H1 (cell line): ENCODE measurements around the gene SCNN1A. TPM values are rescaled to one million over a fixed set of nuclear protein-coding genes. Genes with fewer than 3 reads are reported as not detected.

ENCODE experiments used
- CTCF ChIA-PET: fragments of 300-600 bp; sonication (Branson Sonifier 250); formaldehyde crosslinking; loops from one replicate; lab custom pipeline; 2021; ENCODE audit not compliant: partially characterized antibody; lab: Charles Lee
- POLR2A ChIA-PET: fragments of 300-600 bp; sonication (Branson Sonifier 250); formaldehyde crosslinking; loops from one replicate; lab custom pipeline; 2021; ENCODE audit warnings: inconsistent platforms; ENCODE audit not compliant: partially characterized antibody; lab: Charles Lee
- DNase-seq, 2 experiments: peaks; one replicate each; pipeline versions ENCODE4 v3.0.0 to v3.0.0-alpha.2; 2010 to 2022; ENCODE audit warnings: low spot score in 2 of 2, low read depth in 1 of 2, mixed read lengths in 1 of 2
- FAIRE-seq: peaks from 2 replicates; lab custom pipeline; 2011; peaks lifted over from hg19 to GRCh38; lab: Jason Lieb, UNC
- H2AFZ ChIP-seq: 2 replicates; pipeline ENCODE4 v1.8.1; 2012; ENCODE audit warnings: low read length, inconsistent platforms
- H2AK5ac ChIP-seq: 2 replicates; pipeline ENCODE4 v1.6.1; 2013; ENCODE audit warnings: low read depth, low read length
- H2BK120ac ChIP-seq: replicated peaks from 2 replicates; pipeline ENCODE3; 2013; ENCODE audit warnings: low read depth, low read length, inconsistent platforms
- H2BK12ac ChIP-seq: 2 replicates; pipeline ENCODE4 v1.6.1; 2013; ENCODE audit warnings: low read depth, low read length
- H2BK15ac ChIP-seq: 2 replicates; pipeline ENCODE4 v1.6.1; 2013; ENCODE audit warnings: low read length
- H2BK20ac ChIP-seq: 2 replicates; pipeline ENCODE4 v1.6.1; 2013; ENCODE audit warnings: low read length
- H2BK5ac ChIP-seq: 2 replicates; pipeline ENCODE4 v1.6.1; 2013; ENCODE audit warnings: low read depth, low read length
- H3K14ac ChIP-seq: 2 replicates; pipeline ENCODE4 v1.6.1; 2013; ENCODE audit warnings: inconsistent platforms; ENCODE audit not compliant: insufficient read length
- H3K18ac ChIP-seq: 2 replicates; pipeline ENCODE4 v1.6.1; 2013; ENCODE audit warnings: low read length; ENCODE audit errors: extremely low read depth
- H3K23ac ChIP-seq: 2 replicates; pipeline ENCODE4 v1.6.1; 2013; ENCODE audit warnings: inconsistent platforms; ENCODE audit not compliant: insufficient read length
- H3K23me2 ChIP-seq: 2 replicates; pipeline ENCODE4 v1.6.1; 2013; ENCODE audit warnings: low read depth, low read length
- H3K27ac ChIP-seq: 2 replicates; pipeline ENCODE4 v1.6.1; 2011; ENCODE audit warnings: low read depth, low read length, inconsistent platforms
- H3K27me3 ChIP-seq, 4 experiments: replicated peaks in 1 of 4; 1 replicate in 1 of 4; 2 replicates in 3 of 4; pipeline versions ENCODE4 v1.6.1 to v1.8.1; 2011 to 2013; ENCODE audit warnings: low read length in 3 of 4, mild to moderate bottlenecking in 3 of 4, inconsistent platforms in 2 of 4, mixed read lengths in 2 of 4, moderate library complexity in 1 of 4; ENCODE audit not compliant: control insufficient read depth in 3 of 4, insufficient read depth in 3 of 4; ENCODE audit errors: extremely low read depth in 1 of 4
- H3K36me3 ChIP-seq, 4 experiments: 2 replicates each; pipeline versions ENCODE4 v1.6.1 to v1.8.1; 2011 to 2013; ENCODE audit warnings: mild to moderate bottlenecking in 4 of 4, low read length in 3 of 4, moderate library complexity in 2 of 4, control low read depth in 1 of 4, inconsistent platforms in 1 of 4; ENCODE audit not compliant: insufficient read depth in 4 of 4, control insufficient read depth in 2 of 4
- H3K4ac ChIP-seq: replicated peaks from 2 replicates; pipeline ENCODE3; 2013; ENCODE audit warnings: low read length, low read depth, mixed read lengths, inconsistent platforms; ENCODE audit not compliant: insufficient read length
- H3K4me1 ChIP-seq, 4 experiments: replicated peaks in 1 of 4; 1 replicate in 1 of 4; 2 replicates in 3 of 4; pipeline versions ENCODE4 v1.6.1 to v1.8.1; 2011 to 2013; ENCODE audit warnings: low read length in 3 of 4, inconsistent platforms in 2 of 4, mixed read lengths in 1 of 4; ENCODE audit not compliant: insufficient read depth in 4 of 4, control insufficient read depth in 3 of 4
- H3K4me2 ChIP-seq, 2 experiments: 2 replicates each; pipeline versions ENCODE4 v1.6.1 to v1.8.1; 2011 to 2013; ENCODE audit warnings: low read depth in 2 of 2, low read length in 2 of 2, control low read depth in 1 of 2, inconsistent platforms in 1 of 2, mild to moderate bottlenecking in 1 of 2; ENCODE audit not compliant: insufficient read depth in 1 of 2
- H3K4me3 ChIP-seq, 4 experiments: fragments of 200-600, 300-600 bp in 1 of 4; sonication (generic), shearing (Covaris generic), sonication (Bioruptor Twin) in 1 of 4; 2 replicates each; pipeline versions ENCODE4 v1.5.1 to v1.8.1; 2011 to 2016; ENCODE audit warnings: low read length in 4 of 4, low read depth in 3 of 4, control low read depth in 2 of 4, inconsistent platforms in 2 of 4, mild to moderate bottlenecking in 2 of 4, mixed read lengths in 1 of 4, moderate library complexity in 1 of 4; ENCODE audit not compliant: insufficient read depth in 2 of 4; ENCODE audit errors: extremely low read depth in 1 of 4
- H3K56ac ChIP-seq: replicated peaks from 2 replicates; pipeline ENCODE3; 2013; ENCODE audit warnings: low read depth, mild to moderate bottlenecking, mixed read lengths, low read length, inconsistent platforms; ENCODE audit not compliant: insufficient read length
- H3K79me1 ChIP-seq: 2 replicates; pipeline ENCODE4 v1.6.1; 2013; ENCODE audit warnings: low read depth, low read length, control low read depth
- H3K79me2 ChIP-seq, 2 experiments: 2 replicates each; pipeline versions ENCODE4 v1.6.1 to v1.8.1; 2012 to 2013; ENCODE audit warnings: low read length in 2 of 2, mild to moderate bottlenecking in 2 of 2, inconsistent platforms in 1 of 2; ENCODE audit not compliant: insufficient read depth in 2 of 2, control insufficient read depth in 1 of 2
- H3K9ac ChIP-seq, 4 experiments: replicated peaks in 1 of 4; 1 replicate in 1 of 4; 2 replicates in 3 of 4; pipeline versions ENCODE4 v1.6.1 to v1.8.1; 2011 to 2013; ENCODE audit warnings: low read depth in 3 of 4, low read length in 3 of 4, control low read depth in 2 of 4, mild to moderate bottlenecking in 2 of 4, moderate library complexity in 2 of 4, inconsistent platforms in 1 of 4; ENCODE audit errors: extremely low read depth in 1 of 4
- H3K9me3 ChIP-seq, 2 experiments: 2 replicates each; pipeline versions ENCODE4 v1.6.1 to v1.8.1; 2012 to 2013; ENCODE audit warnings: mild to moderate bottlenecking in 2 of 2, moderate library complexity in 2 of 2, control low read depth in 1 of 2, inconsistent platforms in 1 of 2, low read depth in 1 of 2, low read length in 1 of 2, mixed read lengths in 1 of 2; ENCODE audit not compliant: insufficient read depth in 2 of 2
- H4K20me1 ChIP-seq, 2 experiments: replicated peaks in 1 of 2; 2 replicates each; pipeline versions ENCODE3 to v1.8.1; 2011 to 2013; ENCODE audit warnings: inconsistent platforms in 2 of 2, low read length in 2 of 2, mild to moderate bottlenecking in 1 of 2; ENCODE audit not compliant: insufficient read depth in 2 of 2, control insufficient read depth in 1 of 2
- H4K5ac ChIP-seq: 2 replicates; pipeline ENCODE4 v1.6.1; 2013; ENCODE audit warnings: low read length, low read depth, mixed read lengths, inconsistent platforms; ENCODE audit not compliant: insufficient read length
- H4K8ac ChIP-seq: 2 replicates; pipeline ENCODE4 v1.8.0; 2013; ENCODE audit warnings: mild to moderate bottlenecking, moderate library complexity, low read length, inconsistent platforms; ENCODE audit not compliant: insufficient read depth; ENCODE audit errors: extremely low read depth
- H4K91ac ChIP-seq: replicated peaks from 2 replicates; pipeline ENCODE3; 2013; ENCODE audit warnings: low read length, mixed read lengths, inconsistent platforms; ENCODE audit not compliant: insufficient read length
- BACH1 ChIP-seq: IDR thresholded peaks from 2 replicates; pipeline ENCODE4 v1.6.1; 2012; ENCODE audit warnings: low read length, improper control_type of control experiment
- CEBPB ChIP-seq: IDR thresholded peaks from 2 replicates; pipeline ENCODE4 v1.6.1; 2012; ENCODE audit warnings: low read depth, low read length
- EZH2 ChIP-seq: fragments of 200-600 bp; sonication (generic); IDR thresholded peaks from 2 replicates; pipeline ENCODE4 v1.7.1; 2012; ENCODE audit warnings: low read depth, mild to moderate bottlenecking, moderate library complexity, low read length, inconsistent platforms; ENCODE audit not compliant: severe bottlenecking
- NRF1 ChIP-seq: IDR thresholded peaks from 2 replicates; pipeline ENCODE4 v1.6.1; 2011; ENCODE audit warnings: mild to moderate bottlenecking, low read depth, low read length, improper control_type of control experiment
- PHF8 ChIP-seq: fragments of 200-600 bp; sonication (generic); conservative IDR thresholded peaks from 2 replicates; pipeline ENCODE4 v1.7.1; 2012; ENCODE audit warnings: low read depth, mild to moderate bottlenecking, inconsistent platforms, low read length, moderate library complexity
- RBBP5 ChIP-seq: IDR thresholded peaks from 2 replicates; pipeline ENCODE4 v1.7.1; 2012; ENCODE audit warnings: low read depth, mild to moderate bottlenecking, inconsistent platforms, low read length, moderate library complexity, borderline replicate concordance
- RNF2 ChIP-seq: fragments of 200-900, 300-1000 bp; sonication (generic); IDR thresholded peaks from 2 replicates; pipeline ENCODE4 v1.7.1; 2016; ENCODE audit warnings: borderline replicate concordance, low read depth, mild to moderate bottlenecking, antibody characterized with exemption, low read length; ENCODE audit not compliant: poor library complexity, severe bottlenecking; ENCODE audit errors: missing control alignments
- SP2 ChIP-seq: IDR thresholded peaks from 2 replicates; pipeline ENCODE4 v1.6.1; 2012; ENCODE audit warnings: mild to moderate bottlenecking, low read length, inconsistent platforms
- USF2 ChIP-seq: IDR thresholded peaks from 2 replicates; pipeline ENCODE4 v1.6.1; 2011; ENCODE audit warnings: low read length, improper control_type of control experiment
- WGBS, 2 experiments: shearing (Covaris generic) in 1 of 2; methylation state at CpG; one replicate each; pipeline versions ENCODE4 v1.1.6 to v1.1.7; 2013 to 2015; ENCODE audit warnings: low lambda C conversion rate in 2 of 2, mixed read lengths in 2 of 2, inconsistent platforms in 1 of 2, low coverage in 1 of 2, missing lambda C conversion rate in 1 of 2; ENCODE audit not compliant: insufficient replicate concordance in 2 of 2, insufficient coverage in 1 of 2, insufficient read length in 1 of 2; ENCODE audit errors: extremely low coverage in 1 of 2, missing lambda C conversion rate in 1 of 2; 5-methylcytosine and 5-hydroxymethylcytosine counted together
- polyA plus RNA-seq, 7 experiments: library from polyadenylated mRNA; depleted of rRNA in 3 of 7; stranded (reverse) in 5 of 7; unstranded in 2 of 7; fragments of >200 nt in 5 of 7; fragments of 200-250 nt in 2 of 7; gene quantifications; 1 replicate in 5 of 7; 2 replicates in 1 of 7; 4 replicates in 1 of 7; pipeline versions ENCODE4 v1.2.1 to v1.2.3, GENCODE V29; 2011 to 2013; ENCODE audit warnings: missing spikeins in 2 of 7, mixed read lengths in 2 of 7
- total RNA-seq: library from RNA; stranded (reverse); fragmentation: NEBNext Ultra II Directional; extraction: Animal tissue kit (Norgen Biotek cat#: 25700); gene quantifications from 2 replicates; pipeline ENCODE4 v1.2.1, GENCODE V29; 2021
- TF ChIP-seq, protein P1 (sequence below): IDR thresholded peaks from 2 replicates; pipeline ENCODE4 v1.6.1; 2011; ENCODE audit warnings: low read depth, mild to moderate bottlenecking, low read length; ENCODE audit not compliant: insufficient read depth

The SCNN1A gene
- total and polyA plus RNA-seq, 2 of the 8 experiments (the other 6 are each of a cell fraction or from before 2014, with no cell fraction given) = 85.5 to 156 TPM

- Histone ChIP-seq H2BK20ac (no peak overlapping the region), H2BK5ac (no peak overlapping the region), H3K4me3 (no peak overlapping the region), H3K14ac (no peak overlapping the region), H3K18ac (no peak overlapping the region), H2AFZ (no peak overlapping the region), H3K4ac (no peak overlapping the region), H3K4me1 (peaks cover 0 to 9% (median 0%) of the 10 kb centered on the region in 4 experiments; a peak in 4 of 7 replicates), H3K23ac (no peak overlapping the region), H4K20me1 (peaks cover 0 to 2% of the 10 kb centered on the region in 2 experiments), H4K5ac (no peak overlapping the region), H2AK5ac (no peak overlapping the region), H3K9me3 (no peaks in the 10 kb centered on the region), H3K36me3 (peaks cover 8 to 59% (median 25%) of the 10 kb centered on the region in 4 experiments; a peak in 7 of 8 replicates), H3K4me2 (no peak overlapping the region), H4K8ac (no peak overlapping the region), H3K23me2 (no peaks in the 10 kb centered on the region), H3K27me3 (no peaks in the 10 kb centered on the region), H3K79me1 (no peaks in the 10 kb centered on the region), H2BK12ac (no peak overlapping the region), H4K91ac (no peak overlapping the region), H3K79me2 (no peaks in the 10 kb centered on the region), H3K56ac (no peak overlapping the region), H2BK120ac (no peak overlapping the region), H3K9ac (no peak overlapping the region), H3K27ac (no peak overlapping the region), H2BK15ac (no peak overlapping the region)
- WGBS, 2 experiments = 95% methylated on average over 5 of the region's 5 CpGs; no CpG with 5 or more reads in 1 of the 2 experiments
- ChIA-PET CTCF (interaction anchor here (0.7 to 2.7 kb wide), 8 partner anchors 8 to 114 kb away, joined by 3 to 11 read pairs (median 4); no protein-coding TSS in a partner anchor), POLR2A (interaction anchor here (0.9 to 10.6 kb wide), 9 partner anchors 8 to 185 kb away, joined by 3 to 141 read pairs (median 3); partner anchors contain the start of gene TNFRSF1A)
- DNase-seq = no peak
- no peak for TF ChIP-seq BACH1
- no peak for TF ChIP-seq NRF1
- no peak for TF ChIP-seq CEBPB
- TF ChIP-seq USF2 = no peak
- no peak for TF ChIP-seq PHF8
- TF ChIP-seq SP2 = no peak
- no peak for TF ChIP-seq RNF2
- TF ChIP-seq EZH2 = no peak
- TF ChIP-seq RBBP5 = no peak
- TF ChIP-seq, protein P1, sequence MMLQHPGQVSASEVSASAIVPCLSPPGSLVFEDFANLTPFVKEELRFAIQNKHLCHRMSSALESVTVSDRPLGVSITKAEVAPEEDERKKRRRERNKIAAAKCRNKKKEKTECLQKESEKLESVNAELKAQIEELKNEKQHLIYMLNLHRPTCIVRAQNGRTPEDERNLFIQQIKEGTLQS = no peak
- no peak for FAIRE-seq
Observed at GRCh38 chr12:6351622-6352021, 23.7 kb downstream of the SCNN1A start.
